HG03064 (cell line): ENCODE results near the gene C1orf74.

Source experiments
- ATAC-seq: cut with Tn5 transposase; IDR thresholded peaks from one replicate; pipeline ENCODE4 v1.9.1; 2021; ENCODE audit warnings: low read depth; ENCODE audit not compliant: unreplicated experiment

The C1orf74 gene

GRCh38 chr1:209774592-209774991, 9.8 kb downstream of the C1orf74 start:
- peak; percentile 48 for ATAC-seq

GRCh38 chr1:209772126-209772525, 12.2 kb downstream of the C1orf74 start:
- ATAC-seq: no peak

GRCh38 chr1:209770636-209771415, 13.5 kb downstream of the C1orf74 start:
- ATAC-seq: no peak

- ATAC-seq: no peak
Observed at GRCh38 chr1:209769971-209770370, 14.4 kb downstream of the C1orf74 start.

- ATAC-seq: peak; percentile 81
Observed at GRCh38 chr1:209769171-209769904, 15.0 kb downstream of the C1orf74 start.

GRCh38 chr1:209768354-209768774, 16.0 kb downstream of the C1orf74 start:
- ATAC-seq: peak; percentile 72

- no peak for ATAC-seq
Observed at GRCh38 chr1:209767706-209768105, 16.7 kb downstream of the C1orf74 start.

GRCh38 chr1:209767096-209767495, 17.3 kb downstream of the C1orf74 start:
- no peak for ATAC-seq

GRCh38 chr1:209766051-209766450, 18.3 kb downstream of the C1orf74 start:
- no peak for ATAC-seq

GRCh38 chr1:209761011-209761635, 23.2 kb downstream of the C1orf74 start:
- ATAC-seq: no peak

- no peak for ATAC-seq
Observed at GRCh38 chr1:209759829-209760359, 24.5 kb downstream of the C1orf74 start.

- no peak for ATAC-seq
Observed at GRCh38 chr1:209758400-209758799, 26.0 kb downstream of the C1orf74 start.

GRCh38 chr1:209756615-209757445, 27.5 kb downstream of the C1orf74 start:
- ATAC-seq: peak; percentile 28

GRCh38 chr1:209755926-209756614, 28.3 kb downstream of the C1orf74 start, which contains the start of gene TRAF3IP3:
Gene TRAF3IP3, plus strand, starts transcription at chr1:209756053. Its CDS starts 3,987 bp downstream, at chr1:209760040.
- ATAC-seq: peak; percentile 64

- ATAC-seq: no peak
Observed at GRCh38 chr1:209755256-209755655, 29.1 kb downstream of the C1orf74 start.

GRCh38 chr1:209752890-209753289, 31.5 kb downstream of the C1orf74 start:
- ATAC-seq: no peak

GRCh38 chr1:209751627-209752231, 32.6 kb downstream of the C1orf74 start:
- peak; percentile 47 for ATAC-seq

- no peak for ATAC-seq
Observed at GRCh38 chr1:209749670-209750323, 34.6 kb downstream of the C1orf74 start.

GRCh38 chr1:209749205-209749604, 35.2 kb downstream of the C1orf74 start:
- no peak for ATAC-seq
